H1 (cell line): ENCODE results near the gene TCF7. TPM values are rescaled to one million over a fixed set of nuclear protein-coding genes. Genes with fewer than 3 reads are reported as not detected.

Experiments used
- CTCF ChIA-PET: fragments of 300-600 bp; sonication (Branson Sonifier 250); formaldehyde crosslinking; loops from one replicate; lab custom pipeline; 2021; ENCODE audit not compliant: partially characterized antibody; lab: Charles Lee
- POLR2A ChIA-PET: fragments of 300-600 bp; sonication (Branson Sonifier 250); formaldehyde crosslinking; loops from one replicate; lab custom pipeline; 2021; ENCODE audit warnings: inconsistent platforms; ENCODE audit not compliant: partially characterized antibody; lab: Charles Lee
- DNase-seq, 2 experiments: peaks; one replicate each; pipeline versions ENCODE4 v3.0.0 to v3.0.0-alpha.2; 2010 to 2022; ENCODE audit warnings: low spot score in 2 of 2, low read depth in 1 of 2, mixed read lengths in 1 of 2
- FAIRE-seq: peaks from 2 replicates; lab custom pipeline; 2011; peaks lifted over from hg19 to GRCh38; lab: Jason Lieb, UNC
- H2AFZ ChIP-seq: 2 replicates; pipeline ENCODE4 v1.8.1; 2012; ENCODE audit warnings: low read length, inconsistent platforms
- H2AK5ac ChIP-seq: 2 replicates; pipeline ENCODE4 v1.6.1; 2013; ENCODE audit warnings: low read depth, low read length
- H2BK120ac ChIP-seq: replicated peaks from 2 replicates; pipeline ENCODE3; 2013; ENCODE audit warnings: low read depth, low read length, inconsistent platforms
- H2BK12ac ChIP-seq: 2 replicates; pipeline ENCODE4 v1.6.1; 2013; ENCODE audit warnings: low read depth, low read length
- H2BK15ac ChIP-seq: 2 replicates; pipeline ENCODE4 v1.6.1; 2013; ENCODE audit warnings: low read length
- H2BK20ac ChIP-seq: 2 replicates; pipeline ENCODE4 v1.6.1; 2013; ENCODE audit warnings: low read length
- H2BK5ac ChIP-seq: 2 replicates; pipeline ENCODE4 v1.6.1; 2013; ENCODE audit warnings: low read depth, low read length
- H3K14ac ChIP-seq: 2 replicates; pipeline ENCODE4 v1.6.1; 2013; ENCODE audit warnings: inconsistent platforms; ENCODE audit not compliant: insufficient read length
- H3K18ac ChIP-seq: 2 replicates; pipeline ENCODE4 v1.6.1; 2013; ENCODE audit warnings: low read length; ENCODE audit errors: extremely low read depth
- H3K23ac ChIP-seq: 2 replicates; pipeline ENCODE4 v1.6.1; 2013; ENCODE audit warnings: inconsistent platforms; ENCODE audit not compliant: insufficient read length
- H3K23me2 ChIP-seq: 2 replicates; pipeline ENCODE4 v1.6.1; 2013; ENCODE audit warnings: low read depth, low read length
- H3K27ac ChIP-seq: 2 replicates; pipeline ENCODE4 v1.6.1; 2011; ENCODE audit warnings: low read depth, low read length, inconsistent platforms
- H3K27me3 ChIP-seq, 4 experiments: replicated peaks in 1 of 4; 1 replicate in 1 of 4; 2 replicates in 3 of 4; pipeline versions ENCODE4 v1.6.1 to v1.8.1; 2011 to 2013; ENCODE audit warnings: low read length in 3 of 4, mild to moderate bottlenecking in 3 of 4, inconsistent platforms in 2 of 4, mixed read lengths in 2 of 4, moderate library complexity in 1 of 4; ENCODE audit not compliant: control insufficient read depth in 3 of 4, insufficient read depth in 3 of 4; ENCODE audit errors: extremely low read depth in 1 of 4
- H3K36me3 ChIP-seq, 4 experiments: 2 replicates each; pipeline versions ENCODE4 v1.6.1 to v1.8.1; 2011 to 2013; ENCODE audit warnings: mild to moderate bottlenecking in 4 of 4, low read length in 3 of 4, moderate library complexity in 2 of 4, control low read depth in 1 of 4, inconsistent platforms in 1 of 4; ENCODE audit not compliant: insufficient read depth in 4 of 4, control insufficient read depth in 2 of 4
- H3K4ac ChIP-seq: replicated peaks from 2 replicates; pipeline ENCODE3; 2013; ENCODE audit warnings: low read length, low read depth, mixed read lengths, inconsistent platforms; ENCODE audit not compliant: insufficient read length
- H3K4me1 ChIP-seq, 4 experiments: replicated peaks in 1 of 4; 1 replicate in 1 of 4; 2 replicates in 3 of 4; pipeline versions ENCODE4 v1.6.1 to v1.8.1; 2011 to 2013; ENCODE audit warnings: low read length in 3 of 4, inconsistent platforms in 2 of 4, mixed read lengths in 1 of 4; ENCODE audit not compliant: insufficient read depth in 4 of 4, control insufficient read depth in 3 of 4
- H3K4me2 ChIP-seq, 2 experiments: 2 replicates each; pipeline versions ENCODE4 v1.6.1 to v1.8.1; 2011 to 2013; ENCODE audit warnings: low read depth in 2 of 2, low read length in 2 of 2, control low read depth in 1 of 2, inconsistent platforms in 1 of 2, mild to moderate bottlenecking in 1 of 2; ENCODE audit not compliant: insufficient read depth in 1 of 2
- H3K4me3 ChIP-seq, 4 experiments: fragments of 200-600, 300-600 bp in 1 of 4; sonication (generic), shearing (Covaris generic), sonication (Bioruptor Twin) in 1 of 4; 2 replicates each; pipeline versions ENCODE4 v1.5.1 to v1.8.1; 2011 to 2016; ENCODE audit warnings: low read length in 4 of 4, low read depth in 3 of 4, control low read depth in 2 of 4, inconsistent platforms in 2 of 4, mild to moderate bottlenecking in 2 of 4, mixed read lengths in 1 of 4, moderate library complexity in 1 of 4; ENCODE audit not compliant: insufficient read depth in 2 of 4; ENCODE audit errors: extremely low read depth in 1 of 4
- H3K56ac ChIP-seq: replicated peaks from 2 replicates; pipeline ENCODE3; 2013; ENCODE audit warnings: low read depth, mild to moderate bottlenecking, mixed read lengths, low read length, inconsistent platforms; ENCODE audit not compliant: insufficient read length
- H3K79me1 ChIP-seq: 2 replicates; pipeline ENCODE4 v1.6.1; 2013; ENCODE audit warnings: low read depth, low read length, control low read depth
- H3K79me2 ChIP-seq, 2 experiments: 2 replicates each; pipeline versions ENCODE4 v1.6.1 to v1.8.1; 2012 to 2013; ENCODE audit warnings: low read length in 2 of 2, mild to moderate bottlenecking in 2 of 2, inconsistent platforms in 1 of 2; ENCODE audit not compliant: insufficient read depth in 2 of 2, control insufficient read depth in 1 of 2
- H3K9ac ChIP-seq, 4 experiments: replicated peaks in 1 of 4; 1 replicate in 1 of 4; 2 replicates in 3 of 4; pipeline versions ENCODE4 v1.6.1 to v1.8.1; 2011 to 2013; ENCODE audit warnings: low read depth in 3 of 4, low read length in 3 of 4, control low read depth in 2 of 4, mild to moderate bottlenecking in 2 of 4, moderate library complexity in 2 of 4, inconsistent platforms in 1 of 4; ENCODE audit errors: extremely low read depth in 1 of 4
- H3K9me3 ChIP-seq, 2 experiments: 2 replicates each; pipeline versions ENCODE4 v1.6.1 to v1.8.1; 2012 to 2013; ENCODE audit warnings: mild to moderate bottlenecking in 2 of 2, moderate library complexity in 2 of 2, control low read depth in 1 of 2, inconsistent platforms in 1 of 2, low read depth in 1 of 2, low read length in 1 of 2, mixed read lengths in 1 of 2; ENCODE audit not compliant: insufficient read depth in 2 of 2
- H4K20me1 ChIP-seq, 2 experiments: replicated peaks in 1 of 2; 2 replicates each; pipeline versions ENCODE3 to v1.8.1; 2011 to 2013; ENCODE audit warnings: inconsistent platforms in 2 of 2, low read length in 2 of 2, mild to moderate bottlenecking in 1 of 2; ENCODE audit not compliant: insufficient read depth in 2 of 2, control insufficient read depth in 1 of 2
- H4K5ac ChIP-seq: 2 replicates; pipeline ENCODE4 v1.6.1; 2013; ENCODE audit warnings: low read length, low read depth, mixed read lengths, inconsistent platforms; ENCODE audit not compliant: insufficient read length
- H4K8ac ChIP-seq: 2 replicates; pipeline ENCODE4 v1.8.0; 2013; ENCODE audit warnings: mild to moderate bottlenecking, moderate library complexity, low read length, inconsistent platforms; ENCODE audit not compliant: insufficient read depth; ENCODE audit errors: extremely low read depth
- H4K91ac ChIP-seq: replicated peaks from 2 replicates; pipeline ENCODE3; 2013; ENCODE audit warnings: low read length, mixed read lengths, inconsistent platforms; ENCODE audit not compliant: insufficient read length
- CBX8 ChIP-seq: fragments of 300-800, 300-1000 bp; sonication (generic); IDR thresholded peaks from 2 replicates; pipeline ENCODE4 v1.7.1; 2016; ENCODE audit warnings: low read depth, low read length, borderline replicate concordance
- CEBPB ChIP-seq: IDR thresholded peaks from 2 replicates; pipeline ENCODE4 v1.6.1; 2012; ENCODE audit warnings: low read depth, low read length
- CHD2 ChIP-seq: IDR thresholded peaks from 2 replicates; pipeline ENCODE4 v1.6.1; 2012; ENCODE audit warnings: low read length, improper control_type of control experiment
- FOSL1 ChIP-seq: IDR thresholded peaks from 2 replicates; pipeline ENCODE4 v1.6.1; 2011; ENCODE audit warnings: mild to moderate bottlenecking, low read depth, low read length, moderate library complexity; ENCODE audit not compliant: insufficient read depth
- GTF2F1 ChIP-seq: IDR thresholded peaks from 2 replicates; pipeline ENCODE4 v1.6.1; 2012; ENCODE audit warnings: low read depth, low read length, improper control_type of control experiment, borderline replicate concordance
- KDM1A ChIP-seq: fragments of 200-600, 300-600 bp; sonication (generic); IDR thresholded peaks from 2 replicates; pipeline ENCODE4 v1.7.1; 2016; ENCODE audit warnings: mild to moderate bottlenecking, low read length, borderline replicate concordance
- KDM5A ChIP-seq: fragments of 200-600 bp; IDR thresholded peaks from 2 replicates; pipeline ENCODE4 v1.7.1; 2012; ENCODE audit warnings: mild to moderate bottlenecking, low read length, inconsistent platforms, mixed read lengths
- PHF8 ChIP-seq: fragments of 200-600 bp; sonication (generic); conservative IDR thresholded peaks from 2 replicates; pipeline ENCODE4 v1.7.1; 2012; ENCODE audit warnings: low read depth, mild to moderate bottlenecking, inconsistent platforms, low read length, moderate library complexity
- POLR2A ChIP-seq, 2 experiments: IDR thresholded peaks; 1 replicate in 1 of 2; 2 replicates in 1 of 2; pipeline ENCODE4 v1.6.1; 2011; ENCODE audit warnings: low read depth in 2 of 2, low read length in 2 of 2, mild to moderate bottlenecking in 2 of 2; ENCODE audit errors: control extremely low read depth in 1 of 2
- RNF2 ChIP-seq: fragments of 200-900, 300-1000 bp; sonication (generic); IDR thresholded peaks from 2 replicates; pipeline ENCODE4 v1.7.1; 2016; ENCODE audit warnings: borderline replicate concordance, low read depth, mild to moderate bottlenecking, antibody characterized with exemption, low read length; ENCODE audit not compliant: poor library complexity, severe bottlenecking; ENCODE audit errors: missing control alignments
- SIRT6 ChIP-seq: IDR thresholded peaks from one replicate; pipeline ENCODE4 v1.7.1; 2012; ENCODE audit warnings: low read length, inconsistent platforms
- WGBS, 2 experiments: shearing (Covaris generic) in 1 of 2; methylation state at CpG; one replicate each; pipeline versions ENCODE4 v1.1.6 to v1.1.7; 2013 to 2015; ENCODE audit warnings: low lambda C conversion rate in 2 of 2, mixed read lengths in 2 of 2, inconsistent platforms in 1 of 2, low coverage in 1 of 2, missing lambda C conversion rate in 1 of 2; ENCODE audit not compliant: insufficient replicate concordance in 2 of 2, insufficient coverage in 1 of 2, insufficient read length in 1 of 2; ENCODE audit errors: extremely low coverage in 1 of 2, missing lambda C conversion rate in 1 of 2; 5-methylcytosine and 5-hydroxymethylcytosine counted together
- polyA plus RNA-seq, 7 experiments: library from polyadenylated mRNA; depleted of rRNA in 3 of 7; stranded (reverse) in 5 of 7; unstranded in 2 of 7; fragments of >200 nt in 5 of 7; fragments of 200-250 nt in 2 of 7; gene quantifications; 1 replicate in 5 of 7; 2 replicates in 1 of 7; 4 replicates in 1 of 7; pipeline versions ENCODE4 v1.2.1 to v1.2.3, GENCODE V29; 2011 to 2013; ENCODE audit warnings: missing spikeins in 2 of 7, mixed read lengths in 2 of 7
- total RNA-seq: library from RNA; stranded (reverse); fragmentation: NEBNext Ultra II Directional; extraction: Animal tissue kit (Norgen Biotek cat#: 25700); gene quantifications from 2 replicates; pipeline ENCODE4 v1.2.1, GENCODE V29; 2021
- TF ChIP-seq, protein P1 (sequence below): IDR thresholded peaks from 2 replicates; pipeline ENCODE4 v1.6.1; 2011; ENCODE audit warnings: low read depth, mild to moderate bottlenecking, low read length; ENCODE audit not compliant: insufficient read depth

Gene TCF7
- total and polyA plus RNA-seq, 2 of the 8 experiments (the other 6 are each of a cell fraction or from before 2014, with no cell fraction given), result 4.7 to 8.5 TPM

DNA sequence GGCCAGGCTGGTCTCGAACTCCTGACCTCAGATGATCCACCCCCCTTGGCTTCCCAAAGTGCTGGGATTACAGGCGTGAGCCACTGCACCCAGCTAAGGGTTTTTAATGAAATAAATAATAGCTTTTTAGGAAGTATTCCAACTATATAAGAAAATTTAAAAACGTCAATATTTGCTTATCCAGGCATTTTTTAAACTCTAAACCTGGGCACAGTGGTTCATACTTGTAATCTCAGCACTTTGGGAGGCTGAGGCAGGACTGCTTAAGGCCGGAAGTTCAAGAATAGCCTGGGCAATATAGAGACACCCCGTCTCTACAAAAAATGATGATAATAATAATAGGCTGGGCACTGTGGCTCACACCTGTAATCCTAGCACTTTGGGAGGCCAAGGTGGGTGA lies 48.1 kb downstream of the TCF7 start:
- Histone ChIP-seq H4K91ac (no peak overlapping the region), H3K79me2 (peaks cover 0 to 4% of the 10 kb centered on the region in 2 experiments; a peak in 1 of 4 replicates), H4K5ac (no peak overlapping the region), H3K18ac (no peak overlapping the region), H3K4ac (no peak overlapping the region), H2BK20ac (no peak overlapping the region), H3K9ac (no peak overlapping the region), H3K79me1 (no peaks in the 10 kb centered on the region), H2BK15ac (no peak overlapping the region), H3K23ac (no peak overlapping the region), H3K4me1 (no peaks in the 10 kb centered on the region), H3K27ac (no peak overlapping the region), H3K36me3 (peaks cover 8 to 57% (median 32%) of the 10 kb centered on the region in 4 experiments), H2AFZ (no peak overlapping the region), H3K4me2 (no peak overlapping the region), H3K56ac (no peak overlapping the region), H4K8ac (no peak overlapping the region), H2BK120ac (no peak overlapping the region), H3K14ac (no peak overlapping the region), H3K23me2 (no peaks in the 10 kb centered on the region), H2AK5ac (no peak overlapping the region), H2BK12ac (no peak overlapping the region), H3K27me3 (no peaks in the 10 kb centered on the region), H3K4me3 (no peak overlapping the region), H2BK5ac (no peak overlapping the region), H4K20me1 (peaks cover 1 to 2% of the 10 kb centered on the region in 2 experiments), H3K9me3 (no peaks in the 10 kb centered on the region)
- ChIA-PET POLR2A (interaction anchor here (1.3 to 4.7 kb wide), 3 partner anchors 9 to 16 kb away, joined by 3 to 31 read pairs (median 5); partner anchors contain the start of gene SKP1), CTCF (interaction anchor here (1.2 to 5.4 kb wide), 5 partner anchors 12 to 126 kb away, joined by 3 to 20 read pairs (median 11); no protein-coding TSS in a partner anchor)
- 92% methylated on average over 5 of the region's 5 CpGs; no CpG with 5 or more reads in 1 of the 2 experiments for WGBS, 2 experiments
- no peak for TF ChIP-seq GTF2F1
- TF ChIP-seq CEBPB, result no peak
- TF ChIP-seq, protein P1, sequence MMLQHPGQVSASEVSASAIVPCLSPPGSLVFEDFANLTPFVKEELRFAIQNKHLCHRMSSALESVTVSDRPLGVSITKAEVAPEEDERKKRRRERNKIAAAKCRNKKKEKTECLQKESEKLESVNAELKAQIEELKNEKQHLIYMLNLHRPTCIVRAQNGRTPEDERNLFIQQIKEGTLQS, result no peak
- TF ChIP-seq RNF2, result no peak
- TF ChIP-seq PHF8, result no peak
- no peak for TF ChIP-seq CBX8
- TF ChIP-seq POLR2A (IDR thresholded peaks at IDR 0.05; ENCODE audit: control extremely low read depth in 1 of 2, low read depth in 2 of 2, low read length in 2 of 2), result no peak
- no peak for TF ChIP-seq FOSL1
- no peak for TF ChIP-seq CHD2
- TF ChIP-seq SIRT6, result no peak
- TF ChIP-seq KDM1A, result no peak
- no peak for TF ChIP-seq KDM5A
- FAIRE-seq, result no peak
- no peak for DNase-seq
